GM21390 (cell line): ENCODE measurements around the gene SLC39A11.
"Not testable (repeated sequence)": the region's sequence is repeated elsewhere in the genome, so short reads cannot be mapped to it uniquely, and the experiment has no call there.

Source experiments
- ATAC-seq: cut with Tn5 transposase; IDR thresholded peaks from one replicate; pipeline ENCODE4 v1.9.1; 2021; ENCODE audit not compliant: unreplicated experiment

SLC39A11 gene

DNA sequence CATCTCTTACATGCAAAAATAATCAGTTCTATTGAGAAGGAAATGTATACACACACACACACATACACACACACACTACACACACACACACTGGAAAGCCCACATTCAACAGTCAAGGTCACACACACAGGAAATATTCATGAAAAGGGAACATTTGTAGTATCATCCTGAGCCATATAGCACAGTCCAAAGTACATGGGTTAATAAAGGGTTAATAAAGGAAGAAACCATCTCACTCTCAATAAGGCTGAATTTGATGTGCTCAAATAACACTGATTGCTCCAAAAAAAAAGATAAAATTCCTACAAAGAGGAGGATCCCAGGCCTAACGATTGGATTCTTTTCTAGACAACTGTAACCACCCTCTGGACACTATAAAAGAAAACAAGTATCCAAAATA lies 164.7 kb downstream of the SLC39A11 start:
- ATAC-seq, result no peak

DNA sequence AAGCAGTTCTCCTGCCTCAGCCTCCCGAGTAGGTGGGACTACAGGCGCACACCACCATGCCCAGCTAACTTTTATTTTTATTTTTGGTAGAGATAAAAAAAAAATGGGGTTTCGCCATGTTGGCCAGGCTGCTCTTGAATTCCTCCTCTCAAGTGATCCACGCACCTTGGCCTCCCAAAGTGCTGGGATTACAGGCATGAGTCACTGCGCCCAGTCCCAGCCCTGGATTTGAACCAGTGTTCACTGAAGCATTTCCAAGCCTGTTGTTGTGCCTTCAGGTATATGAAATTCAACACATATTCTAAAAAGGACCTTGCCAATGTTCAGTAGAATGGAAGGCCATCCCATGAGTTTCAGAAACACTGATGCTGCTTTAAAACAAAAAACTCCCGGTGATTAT lies 165.3 kb downstream of the SLC39A11 start:
- no peak for ATAC-seq

DNA sequence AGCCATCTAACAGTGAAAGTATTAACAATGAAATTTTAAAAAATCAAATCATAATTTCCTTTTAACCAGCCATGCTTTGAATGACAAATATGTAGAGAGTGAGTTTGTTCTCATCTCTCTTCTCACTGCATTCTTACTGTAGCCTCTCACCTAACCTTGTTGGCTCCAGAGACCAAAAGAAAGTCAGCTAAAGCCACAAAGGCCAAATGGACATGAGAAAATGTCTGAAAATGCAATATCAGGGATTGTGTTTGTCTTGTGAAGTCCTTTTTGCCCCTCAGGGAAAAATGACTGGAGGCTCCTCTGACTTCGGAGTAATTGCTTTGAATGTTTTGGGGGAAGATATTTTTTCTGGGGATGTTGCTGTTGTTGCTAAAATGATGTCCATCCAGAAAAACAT lies 166.3 kb downstream of the SLC39A11 start:
- no peak for ATAC-seq

DNA sequence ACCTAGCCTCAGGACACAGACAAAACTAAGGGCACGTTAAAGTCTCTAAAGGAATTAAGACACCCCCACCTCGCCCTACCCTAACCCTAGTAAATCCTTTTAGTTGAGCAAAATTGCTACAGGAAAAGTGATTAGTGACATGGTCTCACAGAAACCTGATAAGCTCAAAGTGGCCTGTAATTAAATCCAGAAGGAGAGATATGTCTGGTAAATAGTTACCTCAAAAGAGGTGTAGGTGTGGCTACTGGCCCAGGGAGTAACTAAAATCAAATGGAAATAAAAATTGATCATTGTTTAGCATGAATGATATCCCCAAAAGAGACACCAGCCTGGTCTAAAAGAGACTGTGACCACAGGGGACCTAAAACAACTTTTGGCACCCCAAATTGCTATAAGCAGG lies 168.3 kb downstream of the SLC39A11 start:
- ATAC-seq, result no peak

DNA sequence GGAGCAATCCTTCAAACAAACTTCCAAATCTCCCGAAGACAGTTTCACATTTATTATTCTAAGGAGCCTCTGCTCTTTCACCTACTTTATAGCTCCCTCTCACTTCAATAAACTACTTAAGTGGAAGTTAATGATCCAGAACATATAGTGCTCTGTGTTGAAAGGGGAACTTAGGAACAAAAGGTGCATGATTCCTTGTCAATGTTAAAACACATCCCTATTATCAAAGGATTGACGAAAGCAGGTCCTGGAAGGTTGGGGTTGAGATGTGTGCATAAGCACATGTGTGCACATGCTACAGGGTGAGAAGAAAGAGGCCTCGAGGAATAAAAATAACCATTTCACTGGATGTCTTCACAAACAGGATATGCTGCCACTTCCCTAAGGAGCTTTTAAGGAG lies 170.3 kb downstream of the SLC39A11 start:
- ATAC-seq, result no peak

DNA sequence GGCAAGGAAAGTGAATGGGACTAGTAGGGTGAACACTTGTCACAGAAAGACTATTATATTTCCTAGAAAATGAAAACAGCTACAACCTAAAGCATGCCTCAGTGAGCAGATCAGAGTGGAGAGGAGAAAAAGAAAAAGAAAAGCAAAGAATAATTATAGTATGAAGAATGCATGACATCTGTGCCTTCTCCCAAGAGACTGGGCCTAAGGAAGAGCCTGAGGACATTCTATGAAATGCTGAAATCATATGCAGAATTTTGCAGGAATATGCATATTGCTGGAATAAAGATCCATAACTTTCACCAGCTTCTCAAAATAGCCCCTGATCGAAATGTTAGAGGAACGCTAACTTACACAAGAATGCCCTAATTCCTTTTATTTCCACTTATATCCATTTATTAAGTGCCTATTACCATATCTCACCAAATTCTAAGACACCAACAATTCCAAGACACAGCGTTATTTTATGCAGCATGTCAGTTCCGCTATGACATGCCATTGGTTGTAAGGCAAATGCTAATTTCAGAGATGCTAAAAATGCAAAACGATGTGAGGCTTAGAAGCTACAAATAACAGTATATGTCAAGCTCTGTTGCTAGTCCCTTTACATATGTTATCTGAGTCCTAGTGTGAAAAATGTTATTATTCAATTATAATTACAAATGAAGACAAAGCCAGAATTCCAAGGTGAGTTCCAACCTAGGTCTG lies 171.0 kb downstream of the SLC39A11 start:
- no peak for ATAC-seq

DNA sequence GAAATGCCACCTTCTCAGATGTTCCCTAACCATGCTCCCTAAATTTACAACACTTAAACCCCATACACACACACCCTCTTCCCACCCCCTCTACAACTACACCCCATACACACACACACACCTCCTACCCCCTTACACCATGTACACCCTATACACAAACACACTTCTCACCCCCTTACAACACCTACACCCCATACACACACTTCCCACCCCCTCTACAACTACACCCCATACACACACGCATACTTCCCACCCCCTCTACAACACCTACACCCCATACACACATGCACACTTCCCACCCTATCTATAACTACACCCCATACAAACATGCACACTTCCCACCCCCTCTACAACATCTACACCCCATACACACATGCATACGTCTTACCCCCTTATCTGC lies 172.0 kb downstream of the SLC39A11 start:
- no peak for ATAC-seq

DNA sequence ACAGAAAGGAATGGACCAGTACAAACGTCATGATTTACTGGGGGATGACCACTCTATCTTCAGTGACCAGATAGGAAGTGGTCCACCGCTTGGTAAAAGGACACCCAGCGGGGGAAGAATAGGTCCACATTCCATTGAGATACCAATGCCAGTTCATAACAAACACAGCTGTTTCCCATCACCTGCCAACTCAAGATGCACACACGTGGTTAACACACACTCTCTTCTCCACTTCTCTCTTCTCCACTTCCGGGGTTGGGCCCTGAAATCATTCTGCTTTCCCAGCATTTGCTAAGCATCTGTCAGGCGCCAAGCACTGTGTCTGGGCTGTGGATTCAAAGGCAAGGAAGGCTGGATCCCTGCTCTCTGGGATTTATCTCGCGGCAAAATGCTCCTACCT lies 175.5 kb downstream of the SLC39A11 start:
- ATAC-seq, result no peak

DNA sequence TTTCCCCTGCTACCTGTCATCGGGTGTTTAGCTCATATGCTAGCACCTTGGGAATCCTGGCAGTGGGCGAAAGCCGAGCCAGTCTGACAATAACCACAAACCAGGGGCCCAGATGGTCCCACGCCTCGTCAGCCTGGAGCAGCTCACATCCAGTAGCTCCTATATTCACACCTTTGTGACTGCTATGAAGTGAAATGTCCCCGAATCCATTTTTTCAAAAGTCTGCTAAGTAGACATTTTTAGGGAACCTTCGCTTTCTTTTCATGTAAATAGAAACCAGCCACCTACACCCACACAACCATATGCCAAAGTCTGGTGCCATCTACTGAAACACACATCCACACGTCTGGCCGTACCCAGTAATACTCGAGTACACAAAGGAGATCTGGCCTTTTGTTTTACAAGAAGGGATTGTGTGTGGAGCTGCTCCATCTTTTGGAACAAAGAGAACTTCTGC lies 176.8 kb downstream of the SLC39A11 start:
- no peak for ATAC-seq

DNA sequence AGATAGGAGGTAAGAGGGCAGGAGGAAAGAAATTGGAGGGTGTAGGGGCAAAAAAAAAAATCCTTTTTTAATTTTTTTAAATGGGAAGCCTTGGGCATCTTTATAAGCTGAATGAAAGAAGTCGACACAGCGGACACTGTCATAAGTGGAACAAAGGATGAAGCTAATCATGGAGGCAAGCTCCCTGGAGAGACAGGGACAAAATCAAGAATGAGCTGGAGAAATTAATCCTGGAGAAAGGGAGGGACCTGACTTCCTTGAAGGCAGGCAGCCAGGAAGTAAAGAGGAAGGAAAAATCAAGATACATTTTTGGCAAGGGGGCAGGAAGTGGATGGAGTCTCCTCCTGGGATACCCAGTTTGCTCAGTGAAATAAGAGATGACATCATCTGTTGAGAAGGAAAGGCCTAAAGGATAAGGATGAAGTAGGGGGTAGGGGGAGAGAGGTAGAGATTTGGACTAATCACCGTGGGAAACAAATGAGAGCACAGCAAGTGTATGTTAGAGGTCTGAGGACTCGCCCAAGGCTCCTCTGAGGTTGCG lies 179.3 kb downstream of the SLC39A11 start:
- no peak for ATAC-seq

DNA sequence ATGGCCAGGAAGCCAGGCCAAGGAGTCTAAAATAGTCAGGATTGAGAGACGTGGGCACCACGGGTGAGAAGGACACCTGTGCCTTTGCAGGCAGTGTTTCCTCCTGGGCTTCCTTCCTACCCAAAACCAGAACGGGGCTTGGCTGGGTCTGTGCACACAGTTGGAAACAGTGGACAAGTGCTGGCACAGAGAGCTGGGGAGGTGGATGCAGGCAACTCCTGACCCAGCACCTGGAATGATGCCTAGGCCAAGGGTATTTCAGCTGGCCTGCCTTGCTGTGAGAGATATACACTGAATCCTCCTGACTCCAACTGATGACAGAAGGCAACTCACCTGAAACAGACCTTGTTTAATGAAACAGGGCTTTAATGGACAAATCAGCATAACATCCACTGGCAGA lies 186.2 kb downstream of the SLC39A11 start:
- no peak for ATAC-seq

DNA sequence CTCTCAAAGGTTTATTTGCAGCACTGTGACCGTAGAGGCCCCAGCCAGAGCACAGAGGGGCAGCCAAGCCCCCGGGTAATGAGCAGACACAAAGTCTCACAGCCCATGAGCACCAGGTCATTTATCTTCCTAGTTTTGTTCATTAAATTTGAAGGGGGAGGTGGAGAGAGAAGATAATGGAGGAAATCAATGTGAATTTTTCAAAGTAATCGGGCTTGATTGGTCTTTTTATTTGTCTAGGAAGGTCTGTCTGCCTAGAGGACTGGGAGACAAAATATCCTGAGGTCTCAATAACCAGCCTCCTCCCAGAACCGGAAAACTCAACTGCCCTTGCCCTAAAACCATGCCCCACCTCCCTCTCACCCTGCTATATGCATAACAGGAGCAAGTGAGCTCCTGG lies 189.0 kb downstream of the SLC39A11 start:
- ATAC-seq, result no peak

DNA sequence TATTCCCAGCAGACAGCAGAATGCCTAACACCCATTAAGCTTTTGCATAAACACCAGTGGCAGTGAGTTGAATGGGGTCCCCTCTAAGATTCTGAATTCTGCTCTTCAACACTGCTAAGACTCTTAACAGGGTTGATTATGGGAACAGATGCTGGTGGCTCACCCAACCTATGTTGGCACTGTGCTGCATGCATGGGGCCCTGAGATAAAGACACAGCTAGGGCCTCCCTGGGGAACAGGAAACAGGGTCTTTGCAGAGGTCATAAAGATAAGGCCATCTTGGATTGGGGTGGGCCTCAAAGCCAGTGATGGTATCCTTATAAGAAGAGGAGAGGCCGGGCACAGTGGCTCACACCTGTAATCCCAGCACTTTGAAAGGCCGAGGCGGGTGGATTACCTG lies 190.8 kb downstream of the SLC39A11 start:
- ATAC-seq, result no peak

DNA sequence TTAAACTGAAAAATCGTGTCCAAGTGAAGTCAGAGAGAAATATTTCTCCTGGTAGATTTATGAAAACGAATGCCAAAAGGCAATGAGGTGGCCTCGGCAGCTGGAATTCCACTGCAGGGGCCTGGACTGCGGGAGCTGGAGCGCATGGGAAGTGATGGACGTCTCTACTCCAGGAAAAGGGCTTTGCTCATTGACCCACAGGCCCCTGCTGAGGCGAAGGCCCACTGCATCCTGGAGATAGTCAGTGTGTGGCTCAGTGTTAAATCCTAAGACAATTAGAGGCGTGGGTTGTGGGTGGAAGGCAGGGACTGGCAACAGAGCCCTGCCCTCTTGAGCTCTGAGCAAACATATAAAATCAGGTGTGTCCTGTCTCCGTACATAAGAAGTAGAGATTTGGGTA lies 191.4 kb downstream of the SLC39A11 start:
- no peak for ATAC-seq

DNA sequence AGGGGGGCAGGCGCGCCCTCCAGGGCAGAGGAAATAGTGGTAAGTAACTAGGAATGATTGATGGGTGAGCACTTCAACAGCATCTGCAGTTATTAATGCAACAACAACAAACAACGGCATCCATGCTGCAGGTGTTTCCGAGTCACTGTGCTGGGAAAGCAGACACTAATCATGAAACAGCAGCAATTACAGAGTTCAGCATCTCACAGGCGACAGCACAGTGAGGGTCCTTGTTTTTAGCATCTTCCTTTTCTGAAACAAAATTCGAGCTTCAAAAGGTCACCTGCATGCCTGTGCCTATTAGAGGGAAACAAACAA lies 191.9 kb downstream of the SLC39A11 start:
- no peak for ATAC-seq

DNA sequence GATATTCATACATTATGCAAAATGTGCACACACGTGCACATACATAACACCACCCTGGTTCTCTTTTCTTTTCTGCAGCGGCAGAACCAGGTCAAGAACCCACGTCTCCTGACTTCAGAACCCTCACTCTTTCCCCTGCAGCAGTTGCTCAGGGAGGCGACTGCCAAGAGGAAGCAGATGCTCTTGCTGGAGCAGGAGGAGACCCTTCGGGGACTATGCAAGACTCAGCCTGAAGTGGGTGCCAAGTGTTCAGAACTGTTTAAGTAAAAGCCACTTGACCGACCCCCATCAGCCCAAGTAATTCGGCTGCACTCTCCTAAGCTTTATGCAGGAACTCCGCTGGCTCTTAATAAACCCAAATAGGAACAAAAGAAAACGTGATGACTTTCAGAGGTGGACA lies 193.8 kb downstream of the SLC39A11 start:
- ATAC-seq, result no peak

DNA sequence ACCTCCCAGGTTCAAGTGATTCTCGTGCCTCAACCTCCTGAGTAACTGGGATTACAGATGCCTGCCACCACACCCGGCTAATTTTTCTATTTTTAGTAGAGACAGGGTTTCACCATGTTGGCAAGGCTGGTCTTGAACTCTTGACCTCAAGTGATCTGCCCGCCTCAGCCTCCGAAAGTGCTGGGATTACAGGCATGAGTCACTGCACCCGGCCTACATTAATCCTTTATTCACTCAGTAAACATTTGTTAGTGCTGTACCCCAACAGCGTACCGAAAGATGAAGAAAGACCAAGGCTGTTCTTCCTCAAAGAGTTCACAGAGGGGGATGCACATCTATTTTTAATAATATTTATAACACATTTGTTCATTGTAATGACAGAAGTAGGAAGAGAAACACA lies 196.2 kb downstream of the SLC39A11 start:
- ATAC-seq, result not testable (repeated sequence)

DNA sequence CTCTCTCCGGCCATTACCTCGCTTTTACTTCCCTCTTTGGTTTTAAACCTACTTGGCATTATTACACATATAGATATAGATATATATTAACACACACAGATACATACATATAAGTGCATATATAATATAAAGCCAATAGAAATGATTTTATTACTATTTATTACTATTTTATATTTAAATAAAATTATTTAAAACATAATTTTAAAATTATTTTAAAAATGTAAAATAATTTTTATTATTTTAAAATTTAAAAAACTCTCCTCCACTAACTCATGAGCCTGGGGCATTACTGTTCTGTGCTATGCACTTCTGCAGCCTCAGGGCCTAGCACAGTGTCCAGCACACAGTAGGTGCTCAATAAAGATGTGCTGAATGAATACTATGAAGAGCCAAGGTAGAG lies 200.9 kb downstream of the SLC39A11 start:
- ATAC-seq, result no peak

DNA sequence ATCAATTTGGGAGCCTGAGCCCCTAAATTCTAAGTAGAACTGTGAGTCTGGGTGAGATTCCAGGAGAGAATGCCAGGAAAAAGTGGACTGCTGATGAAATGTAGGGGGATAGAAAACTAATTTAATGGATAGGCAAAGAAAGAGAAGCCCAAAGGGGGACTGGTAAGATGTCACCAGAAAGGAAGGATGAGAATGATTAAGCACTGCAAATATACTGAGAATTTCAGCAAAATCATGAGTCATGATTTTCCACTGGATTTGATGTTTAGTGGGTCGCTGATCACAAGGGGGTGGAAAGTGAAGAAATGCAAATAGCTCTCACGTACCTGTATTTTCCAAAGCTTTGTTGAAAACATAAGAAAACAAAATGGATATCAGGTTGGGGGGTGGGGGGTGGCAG lies 201.8 kb downstream of the SLC39A11 start:
- ATAC-seq, result no peak

DNA sequence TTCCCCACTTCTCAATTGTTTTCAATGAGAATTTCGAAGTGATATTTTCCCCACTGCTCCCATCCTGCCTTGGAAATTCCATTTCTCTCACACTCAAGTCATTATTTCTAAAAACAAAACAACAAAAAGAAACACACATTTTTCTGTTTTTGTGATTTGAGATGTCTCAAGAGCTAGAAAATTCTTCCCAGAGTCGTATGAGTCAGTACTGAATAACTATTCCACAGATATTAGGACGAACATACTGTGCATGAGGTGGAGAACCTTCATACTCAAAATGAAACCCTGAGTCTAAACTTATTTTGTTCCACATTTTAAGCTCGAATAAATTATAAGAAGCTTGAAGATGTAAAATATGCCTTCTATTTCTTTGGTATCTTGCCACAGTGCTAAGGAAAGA lies 204.6 kb downstream of the SLC39A11 start:
- no peak for ATAC-seq

DNA sequence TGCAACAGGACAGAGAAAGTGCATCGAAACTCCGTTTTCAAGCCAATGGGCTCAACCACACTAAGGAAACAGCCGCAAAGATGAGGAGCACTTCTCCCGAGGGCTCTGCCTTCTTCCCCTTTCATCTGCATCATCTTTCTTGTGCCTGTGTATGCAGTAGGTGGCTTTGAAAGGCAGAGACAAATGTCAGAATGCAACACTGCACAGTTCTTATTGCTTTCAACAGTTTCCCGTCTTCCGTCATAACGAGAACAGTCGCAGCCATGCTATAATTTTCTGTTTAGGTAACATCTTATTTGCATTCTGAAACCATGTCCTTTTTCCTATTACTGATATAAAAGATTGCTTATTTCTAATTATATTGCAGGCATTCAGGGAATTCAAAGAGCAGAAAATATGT lies 205.2 kb downstream of the SLC39A11 start:
- no peak for ATAC-seq

DNA sequence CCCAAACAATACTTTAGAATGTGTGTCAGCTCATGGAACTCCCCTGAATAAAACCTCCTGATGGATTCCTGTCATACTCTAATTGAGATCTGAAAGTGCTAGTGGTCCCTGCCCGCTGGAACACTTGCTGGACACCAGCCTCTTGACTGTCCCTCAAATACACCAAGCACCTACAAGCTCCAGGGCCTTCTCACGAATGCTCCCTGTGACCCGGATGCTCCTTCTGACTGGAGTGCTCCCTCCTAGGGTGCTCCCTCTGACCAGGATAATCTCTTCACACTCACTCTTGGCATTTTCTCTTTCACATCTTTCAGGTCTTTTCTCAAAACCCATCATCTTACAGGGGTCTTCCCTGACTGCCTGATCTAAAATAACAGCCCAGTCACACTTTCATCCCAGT lies 205.9 kb downstream of the SLC39A11 start:
- ATAC-seq, result no peak

DNA sequence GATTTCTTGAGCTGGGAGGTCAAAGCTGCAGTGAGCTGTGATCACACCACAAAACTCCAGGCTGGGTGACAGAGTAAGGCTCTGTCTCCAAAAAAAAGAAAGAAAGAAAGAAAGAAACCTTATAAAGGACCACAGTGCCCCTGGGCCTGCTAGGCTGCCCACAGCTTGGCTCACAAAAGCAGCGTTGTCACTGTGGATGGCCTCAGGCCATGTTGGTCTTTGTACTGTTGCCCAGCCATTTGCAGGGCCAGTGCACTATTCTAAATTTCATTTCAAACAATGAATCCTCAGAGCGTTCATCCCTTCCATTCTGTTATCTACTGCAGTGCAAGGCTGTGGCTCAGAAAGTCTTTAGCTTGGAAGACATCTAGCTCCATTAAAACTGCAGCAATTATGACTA lies 208.4 kb downstream of the SLC39A11 start:
- ATAC-seq, result no peak
